Nephron progenitor cell (in vitro differentiated cells): ENCODE results near the gene MYH10.

Experiments used
- DNase-seq: peaks from one replicate; pipeline ENCODE4 v3.0.0; 2021
- H3K27ac Mint-ChIP-seq: 2 replicates; pipeline ENCODE4 v1.8.0; 2021; ENCODE audit warnings: mild to moderate bottlenecking, moderate library complexity, mixed read lengths
- H3K27me3 Mint-ChIP-seq: 2 replicates; pipeline ENCODE4 v1.8.0; 2021; ENCODE audit warnings: mild to moderate bottlenecking, low read depth, mixed read lengths; ENCODE audit not compliant: poor library complexity
- H3K36me3 Mint-ChIP-seq: 2 replicates; pipeline ENCODE4 v1.8.0; 2021; ENCODE audit warnings: low read depth, mixed read lengths
- H3K4me1 Mint-ChIP-seq: 2 replicates; pipeline ENCODE4 v1.8.0; 2021; ENCODE audit warnings: mixed read lengths
- H3K4me3 Mint-ChIP-seq: 2 replicates; pipeline ENCODE4 v1.8.0; 2021; ENCODE audit warnings: mild to moderate bottlenecking, moderate library complexity, mixed read lengths
- H3K9me3 Mint-ChIP-seq: 2 replicates; pipeline ENCODE4 v1.8.0; 2021; ENCODE audit warnings: mild to moderate bottlenecking, moderate library complexity, mixed read lengths
- TF ChIP-seq, protein P1 (sequence below): fragments of 200-600 bp; sonication (generic); IDR thresholded peaks from 2 replicates; pipeline ENCODE4 v1.5.0; 2021; ENCODE audit warnings: antibody characterized with exemption

The MYH10 gene

GRCh38 chr17:8563981-8564602 lies 66.4 kb downstream of the MYH10 start:
- no peak for DNase-seq
- Mint-ChIP-seq H3K27ac (no peak overlapping the region), H3K4me3 (no peak overlapping the region), H3K4me1 (no peaks in the 10 kb centered on the region), H3K9me3 (no peaks in the 10 kb centered on the region), H3K27me3 (peaks cover 3% of the 10 kb centered on the region), H3K36me3 (peaks cover 58% of the 10 kb centered on the region)
- TF ChIP-seq, protein P1, sequence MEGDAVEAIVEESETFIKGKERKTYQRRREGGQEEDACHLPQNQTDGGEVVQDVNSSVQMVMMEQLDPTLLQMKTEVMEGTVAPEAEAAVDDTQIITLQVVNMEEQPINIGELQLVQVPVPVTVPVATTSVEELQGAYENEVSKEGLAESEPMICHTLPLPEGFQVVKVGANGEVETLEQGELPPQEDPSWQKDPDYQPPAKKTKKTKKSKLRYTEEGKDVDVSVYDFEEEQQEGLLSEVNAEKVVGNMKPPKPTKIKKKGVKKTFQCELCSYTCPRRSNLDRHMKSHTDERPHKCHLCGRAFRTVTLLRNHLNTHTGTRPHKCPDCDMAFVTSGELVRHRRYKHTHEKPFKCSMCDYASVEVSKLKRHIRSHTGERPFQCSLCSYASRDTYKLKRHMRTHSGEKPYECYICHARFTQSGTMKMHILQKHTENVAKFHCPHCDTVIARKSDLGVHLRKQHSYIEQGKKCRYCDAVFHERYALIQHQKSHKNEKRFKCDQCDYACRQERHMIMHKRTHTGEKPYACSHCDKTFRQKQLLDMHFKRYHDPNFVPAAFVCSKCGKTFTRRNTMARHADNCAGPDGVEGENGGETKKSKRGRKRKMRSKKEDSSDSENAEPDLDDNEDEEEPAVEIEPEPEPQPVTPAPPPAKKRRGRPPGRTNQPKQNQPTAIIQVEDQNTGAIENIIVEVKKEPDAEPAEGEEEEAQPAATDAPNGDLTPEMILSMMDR = no peak

DNA sequence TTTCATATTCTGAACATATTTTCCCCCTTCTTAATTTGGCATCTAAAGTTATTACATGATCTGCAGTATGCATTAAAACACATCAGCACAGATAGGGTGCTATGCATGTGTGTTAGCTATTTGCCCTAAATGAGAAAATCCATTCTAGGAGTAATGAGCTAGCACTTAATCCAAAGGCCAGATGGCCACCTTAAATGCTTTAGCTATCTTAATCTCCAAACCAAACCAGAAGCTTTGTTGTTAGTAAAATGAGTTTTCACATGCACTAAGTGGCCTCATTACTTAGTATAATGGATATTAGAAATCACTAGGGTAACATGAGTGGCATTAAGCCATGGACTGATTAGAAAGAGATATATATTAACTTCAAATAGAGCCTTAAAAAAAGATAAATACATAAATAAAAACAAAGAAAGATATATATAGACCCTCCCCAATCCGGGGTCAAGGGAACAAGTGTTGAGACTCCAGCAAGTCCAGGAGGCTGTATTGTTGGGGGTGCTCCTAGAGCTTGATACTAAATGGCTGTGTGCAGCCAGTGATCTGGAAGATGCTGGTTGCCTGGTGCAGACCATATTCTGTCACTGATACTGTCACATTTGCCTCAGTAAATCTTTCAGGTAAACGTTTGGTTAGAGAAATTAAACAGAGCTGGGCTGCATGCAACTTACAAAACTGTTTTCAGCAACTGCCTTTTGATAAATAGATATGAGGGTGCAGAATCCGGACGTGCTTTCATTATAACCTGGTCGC lies 67.3 kb downstream of the MYH10 start:
- no peaks in the 10 kb centered on the region for H3K9me3 Mint-ChIP-seq
- H3K4me1 Mint-ChIP-seq = no peaks in the 10 kb centered on the region
- H3K27me3 Mint-ChIP-seq = no peaks in the 10 kb centered on the region
- H3K4me3 Mint-ChIP-seq = no peak overlapping the region
- DNase-seq = no peak
- peaks cover 55% of the 10 kb centered on the region for H3K36me3 Mint-ChIP-seq
- TF ChIP-seq, protein P1 = no peak
- H3K27ac Mint-ChIP-seq = peak overlapping the region; percentile 60

GRCh38 chr17:8558144-8558543 lies 72.4 kb downstream of the MYH10 start:
- H3K4me1 Mint-ChIP-seq = no peaks in the 10 kb centered on the region
- H3K27ac Mint-ChIP-seq = no peak overlapping the region
- TF ChIP-seq, protein P1 = no peak
- no peaks in the 10 kb centered on the region for H3K27me3 Mint-ChIP-seq
- no peak for DNase-seq
- H3K36me3 Mint-ChIP-seq = peaks cover 69% of the 10 kb centered on the region
- H3K9me3 Mint-ChIP-seq = no peaks in the 10 kb centered on the region
- H3K4me3 Mint-ChIP-seq = no peak overlapping the region

DNA sequence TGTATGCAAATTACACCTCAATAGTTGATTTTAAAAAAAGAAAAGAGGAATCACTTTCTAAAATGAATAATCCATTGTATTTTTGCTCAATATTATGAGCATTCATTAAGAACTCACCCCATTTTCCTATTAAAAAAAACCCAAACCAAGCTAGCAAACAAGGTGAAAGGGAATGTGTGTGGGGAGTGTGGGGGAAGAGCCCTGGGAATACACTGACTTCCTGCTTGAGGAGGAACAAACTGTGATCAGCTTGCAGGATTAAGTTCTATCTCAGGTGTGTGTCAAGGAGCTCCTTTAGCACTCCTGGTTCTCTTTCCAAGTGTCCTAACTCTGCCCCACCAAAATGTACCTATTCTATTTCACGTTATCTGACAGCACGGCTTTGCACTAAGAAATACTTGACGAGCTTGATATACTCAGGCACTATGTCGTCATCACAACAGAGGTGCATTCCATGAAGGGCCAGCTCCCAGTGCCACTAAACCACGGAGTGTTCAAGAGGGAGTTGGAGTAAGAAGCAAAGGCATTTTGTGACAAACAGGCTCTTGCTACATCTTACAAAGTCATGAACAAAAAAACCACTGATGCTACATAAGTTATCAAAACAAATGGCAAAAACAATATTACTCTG lies 73.2 kb downstream of the MYH10 start:
- H3K27me3 Mint-ChIP-seq = no peaks in the 10 kb centered on the region
- H3K36me3 Mint-ChIP-seq = peaks cover 75% of the 10 kb centered on the region
- TF ChIP-seq, protein P1 = no peak
- H3K9me3 Mint-ChIP-seq = peaks cover 1% of the 10 kb centered on the region
- H3K4me1 Mint-ChIP-seq = no peaks in the 10 kb centered on the region
- H3K4me3 Mint-ChIP-seq = no peak overlapping the region
- no peak for DNase-seq
- H3K27ac Mint-ChIP-seq = peak overlapping the region; percentile 61

GRCh38 chr17:8556074-8556473 lies 74.5 kb downstream of the MYH10 start:
- Mint-ChIP-seq H3K9me3 (peaks cover 8% of the 10 kb centered on the region), H3K36me3 (peaks cover 77% of the 10 kb centered on the region), H3K4me1 (no peaks in the 10 kb centered on the region), H3K27me3 (peaks cover 3% of the 10 kb centered on the region), H3K4me3 (no peak overlapping the region), H3K27ac (peak overlapping the region; percentile 30)
- no peak for DNase-seq
- TF ChIP-seq, protein P1 = no peak
